ENCODE results near the gene GOLGA8N.
"Not testable (repeated sequence)": the region's sequence is repeated elsewhere in the genome, so short reads cannot be mapped to it uniquely, and the experiment has no call there.

GRCh38 chr15:32578482-32578881, 14.8 kb upstream of the GOLGA8N start:
- TF ChIP-seq EZH2 (IDR thresholded peaks at IDR 0.05); POLR2AphosphoS5 (IDR thresholded peaks at IDR 0.05; ENCODE audit: borderline replicate concordance, low read depth, low read length): not testable (repeated sequence)
